Esophagus muscularis mucosa (tissue), 4 donors: Measurements from ENCODE around the gene EVX2.

Experiments used
- CTCF ChIP-seq, 3 experiments: fragments of 200-600 bp in 2 of 3; fragments of 450-650 bp in 1 of 3; sonication (generic) in 2 of 3; IDR thresholded peaks; one replicate each; pipeline ENCODE4 v1.5.1; 2017 to 2019; ENCODE audit warnings: antibody characterized with exemption in 3 of 3, mild to moderate bottlenecking in 2 of 3, moderate library complexity in 1 of 3
- EP300 ChIP-seq: sonication (generic); formaldehyde crosslinking; IDR thresholded peaks from one replicate; pipeline ENCODE4 v1.6.1; 2017; ENCODE audit warnings: antibody characterized with exemption
- POLR2A ChIP-seq: fragments of 450-650 bp; IDR thresholded peaks from one replicate; pipeline ENCODE4 v1.6.1; 2017; ENCODE audit warnings: antibody characterized with exemption, moderate library complexity, mild to moderate bottlenecking, low read depth
- POLR2AphosphoS5 ChIP-seq, 2 donors: sonication (generic); formaldehyde crosslinking; IDR thresholded peaks; one replicate each; pipeline ENCODE4 v1.6.1; 2017; ENCODE audit warnings: antibody characterized with exemption in 2 of 2

GRCh38 chr2:176103194-176103593 is 19.4 kb upstream of the EVX2 start:
- TF ChIP-seq POLR2A (no peak), CTCF (IDR thresholded peaks at IDR 0.05) (no peak), POLR2AphosphoS5 (IDR thresholded peaks at IDR 0.05) (no peak), EP300 (no peak)
